ENCODE measurements around the gene GPER1. TPM values are rescaled to one million over a fixed set of nuclear protein-coding genes. Genes with fewer than 3 reads are reported as not detected.
"Not testable (repeated sequence)": the region's sequence is repeated elsewhere in the genome, so short reads cannot be mapped to it uniquely, and the experiment has no call there.

The GPER1 gene
- total RNA-seq, 1 donor from 2014 or later: 29.8 TPM

DNA sequence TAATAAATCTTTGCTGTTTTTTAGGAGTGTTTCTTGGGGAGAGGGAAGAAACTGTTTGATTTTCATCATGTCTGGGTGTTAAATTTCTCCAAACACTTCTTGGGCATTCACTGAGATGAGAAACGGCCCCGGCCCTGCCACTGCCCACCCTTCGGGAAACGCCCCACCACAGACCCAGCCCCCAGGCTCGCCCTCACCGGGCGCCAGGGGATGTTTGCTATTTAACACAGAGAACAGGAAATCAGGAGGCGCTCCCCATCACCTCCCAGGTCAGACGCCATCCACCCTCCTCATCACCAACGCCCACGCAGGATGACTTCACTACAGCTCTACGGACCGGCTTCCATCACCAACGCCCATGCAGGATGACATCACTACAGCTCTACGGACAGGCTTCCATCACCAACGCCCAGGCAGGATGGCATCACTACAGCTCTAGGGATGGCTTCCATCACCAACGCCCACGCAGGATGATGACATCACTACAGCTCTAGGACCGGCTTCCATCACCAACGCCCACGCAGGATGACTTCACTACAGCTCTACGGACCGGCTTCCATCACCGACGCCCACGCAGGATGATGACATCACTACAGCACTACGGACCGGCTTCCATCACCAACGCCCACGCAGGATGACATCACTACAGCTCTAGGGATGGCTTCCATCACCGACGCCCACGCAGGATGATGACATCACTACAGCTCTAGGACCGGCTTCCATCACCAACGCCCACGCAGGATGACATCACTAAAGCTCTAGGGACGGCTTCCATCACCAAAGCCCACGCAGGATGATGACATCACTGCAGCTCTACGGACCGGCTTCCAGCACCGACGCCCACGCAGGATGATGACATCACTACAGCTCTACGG lies 27.5 kb downstream of the GPER1 start:
- DNase-seq (ENCODE audit: low spot score): not testable (repeated sequence)

DNA sequence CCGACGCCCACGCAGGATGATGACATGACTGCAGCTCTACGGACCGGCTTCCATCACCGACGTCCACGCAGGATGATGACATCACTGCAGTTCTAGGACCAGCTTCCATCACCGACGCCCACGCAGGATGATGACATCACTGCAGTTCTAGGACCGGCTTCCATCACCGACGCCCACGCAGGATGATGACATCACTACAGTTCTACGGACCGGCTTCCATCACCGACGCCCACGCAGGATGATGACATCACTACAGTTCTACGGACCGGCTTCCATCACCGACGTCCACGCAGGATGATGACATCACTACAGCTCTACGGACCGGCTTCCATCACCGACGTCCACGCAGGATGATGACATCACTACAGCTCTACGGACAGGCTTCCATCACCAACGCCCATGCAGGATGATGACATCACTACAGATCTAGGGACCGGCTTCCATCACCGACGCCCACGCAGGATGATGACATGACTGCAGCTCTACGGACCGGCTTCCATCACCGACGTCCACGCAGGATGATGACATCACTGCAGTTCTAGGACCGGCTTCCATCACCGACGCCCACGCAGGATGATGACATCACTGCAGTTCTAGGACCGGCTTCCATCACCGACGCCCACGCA lies 28.6 kb downstream of the GPER1 start:
- not testable (repeated sequence) for ATAC-seq; DNase-seq (ENCODE audit: low spot score)

More for the DNA sequence above, 27.5 kb downstream of the GPER1 start:
- not testable (repeated sequence) for ATAC-seq

DNA sequence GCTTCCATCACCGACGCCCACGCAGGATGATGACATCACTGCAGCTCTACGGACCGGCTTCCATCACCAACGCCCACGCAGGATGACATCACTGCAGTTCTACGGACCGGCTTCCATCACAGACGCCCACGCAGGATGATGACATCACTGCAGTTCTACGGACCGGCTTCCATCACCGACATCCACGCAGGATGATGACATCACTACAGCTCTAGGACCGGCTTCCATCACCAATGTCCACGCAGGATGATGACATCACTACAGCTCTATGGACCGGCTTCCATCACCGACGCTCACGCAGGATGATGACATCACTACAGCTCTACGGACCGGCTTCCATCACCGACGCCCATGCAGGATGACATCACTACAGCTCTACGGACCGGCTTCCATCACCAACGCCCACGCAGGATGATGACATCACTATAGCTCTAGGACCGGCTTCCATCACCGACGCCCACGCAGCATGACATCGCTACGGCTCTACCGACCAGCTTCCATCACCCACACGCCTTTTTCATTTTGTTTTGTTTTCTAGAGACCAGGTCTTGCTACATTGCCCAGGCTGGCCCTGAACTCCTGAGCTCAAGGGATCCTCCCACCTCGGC lies 29.5 kb downstream of the GPER1 start:
- no peak for DNase-seq (ENCODE audit: low spot score)
- no peak for ATAC-seq

DNA sequence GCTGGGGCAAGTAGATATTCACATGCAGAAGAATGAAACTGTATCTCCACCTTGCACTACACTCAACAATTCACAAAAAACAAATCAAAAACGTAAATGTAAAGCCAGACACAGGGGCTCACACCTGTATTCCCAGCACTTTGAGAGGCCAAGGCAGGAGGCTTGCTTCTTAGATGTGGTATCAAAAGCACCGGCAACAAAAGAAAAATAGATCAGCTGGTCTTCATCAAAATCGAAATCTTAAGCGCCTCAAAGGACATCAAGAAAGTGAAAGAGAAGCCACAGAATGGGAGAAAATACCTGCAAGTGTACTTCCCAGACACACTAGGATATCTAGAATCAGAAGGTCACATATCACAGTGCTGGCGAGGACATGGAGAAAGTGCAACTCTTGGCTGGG lies 31.3 kb downstream of the GPER1 start:
- DNase-seq (ENCODE audit: low spot score) (no peak), ATAC-seq (no peak)

DNA sequence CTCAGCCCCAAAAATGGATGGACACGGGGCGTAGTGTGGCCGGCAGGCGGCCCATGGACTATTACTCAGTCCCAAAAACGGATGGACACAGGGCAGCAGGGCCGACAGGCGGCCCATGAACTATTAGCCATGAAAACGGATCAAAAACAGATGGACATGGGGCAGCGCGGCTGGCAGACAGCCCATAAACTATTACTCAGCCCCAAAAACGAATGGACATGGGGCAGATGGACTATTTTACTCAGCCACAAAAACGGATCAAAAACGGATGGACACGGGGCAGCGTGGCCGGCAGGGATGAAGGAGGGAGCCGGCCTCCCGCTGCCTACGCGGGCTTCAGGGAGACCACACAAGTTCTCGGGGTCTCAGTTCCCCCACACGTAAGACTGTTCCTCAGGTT lies 32.9 kb downstream of the GPER1 start:
- ATAC-seq (no peak), DNase-seq (ENCODE audit: low spot score) (no peak)

DNA sequence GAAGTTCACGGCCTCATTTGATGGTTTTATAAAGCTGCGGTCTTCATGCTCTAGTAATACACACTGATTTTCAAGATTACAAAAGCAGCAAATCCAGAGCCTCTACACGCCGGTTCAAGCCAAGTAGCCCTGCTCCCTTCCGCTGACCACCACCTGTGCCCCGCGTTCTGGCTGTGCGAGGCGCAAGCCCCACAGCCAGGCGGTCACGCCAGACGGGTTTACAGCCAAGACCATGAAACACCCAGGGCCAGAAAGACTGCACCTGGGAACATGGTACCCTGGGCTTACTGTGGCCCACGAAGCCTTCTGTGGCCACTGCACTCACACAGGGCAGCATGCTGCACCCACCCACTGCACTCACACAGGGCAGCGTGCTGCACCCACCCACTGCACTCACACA lies 33.6 kb downstream of the GPER1 start:
- DNase-seq (ENCODE audit: low spot score) (no peak), ATAC-seq (no peak)

DNA sequence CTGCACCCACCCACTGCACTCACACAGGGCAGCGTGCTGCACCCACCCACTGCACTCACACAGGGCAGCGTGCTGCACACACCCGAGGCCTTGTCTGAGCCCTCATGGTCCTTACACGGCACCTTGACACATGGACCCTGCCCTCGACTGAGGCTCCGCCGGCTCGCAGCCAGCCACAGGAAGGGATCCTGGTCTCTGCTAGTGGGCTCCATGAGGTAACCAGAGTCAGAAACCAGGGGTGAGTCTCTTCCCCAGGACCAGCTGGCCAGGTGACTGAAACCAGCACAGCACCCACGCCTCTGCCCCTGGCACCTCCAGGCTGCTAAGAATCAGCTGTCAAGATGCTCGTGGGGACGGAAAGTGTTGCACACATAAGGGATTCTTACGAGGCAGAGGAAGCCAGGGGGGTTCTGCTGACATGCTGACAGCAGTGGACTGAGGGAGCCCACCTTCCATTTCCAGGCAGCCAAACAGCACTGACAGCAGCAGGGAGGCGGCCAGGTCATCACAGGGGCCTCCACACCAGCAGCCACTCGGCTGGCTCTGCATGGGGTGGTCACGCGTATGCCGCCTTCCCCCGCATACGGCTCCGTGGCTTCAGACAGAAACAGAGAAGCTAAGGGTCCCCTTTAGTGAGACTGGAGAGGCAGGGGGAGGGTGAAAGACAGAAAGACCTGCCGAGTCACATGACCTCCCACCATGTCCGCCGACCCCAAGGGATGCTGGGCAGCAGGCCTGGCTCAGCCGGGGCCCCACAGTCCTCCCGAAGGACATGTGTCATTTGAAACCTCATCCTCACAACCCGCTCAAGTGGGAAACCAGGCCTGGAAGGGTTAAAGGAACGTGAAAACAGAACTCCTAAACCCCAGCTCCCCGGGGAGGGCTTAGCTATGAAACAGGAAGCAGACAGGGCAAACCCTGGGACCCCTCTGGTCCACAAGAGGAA lies 34.2 kb downstream of the GPER1 start:
- no peak for DNase-seq (ENCODE audit: low spot score)
- ATAC-seq: no peak

DNA sequence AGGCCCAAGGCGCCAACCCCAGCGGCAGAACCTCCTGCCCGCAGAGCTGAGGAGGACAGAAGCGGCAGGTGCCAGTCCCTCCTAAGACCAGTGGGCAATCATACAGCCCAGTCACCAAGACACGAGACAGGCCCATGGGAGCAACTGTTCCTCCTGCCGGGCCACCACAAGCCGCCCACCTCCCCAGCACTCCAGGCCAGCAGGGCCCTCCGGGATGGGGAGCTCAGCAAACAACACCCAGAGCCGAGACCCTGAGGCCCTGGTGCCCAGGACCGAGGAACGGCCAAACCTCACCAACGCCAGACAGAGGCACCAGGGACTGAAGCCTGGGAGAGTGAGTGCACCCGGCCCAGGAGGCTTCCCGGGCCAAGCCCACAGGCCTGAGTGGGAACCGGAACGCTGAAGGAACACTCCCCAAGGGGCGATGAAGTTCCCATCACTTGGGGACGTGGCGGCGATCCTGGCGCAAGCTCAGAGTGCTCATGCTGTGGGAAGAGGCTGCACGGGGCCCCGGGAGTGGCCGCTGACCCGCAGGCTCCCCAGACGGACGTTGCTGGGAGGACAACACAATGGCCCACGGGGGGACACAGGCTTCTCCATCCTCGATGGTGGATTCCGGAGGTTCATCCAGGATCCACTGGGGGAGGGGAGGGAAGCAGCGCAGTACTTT lies 35.1 kb downstream of the GPER1 start:
- DNase-seq (ENCODE audit: low spot score) (no peak), ATAC-seq (no peak)

DNA sequence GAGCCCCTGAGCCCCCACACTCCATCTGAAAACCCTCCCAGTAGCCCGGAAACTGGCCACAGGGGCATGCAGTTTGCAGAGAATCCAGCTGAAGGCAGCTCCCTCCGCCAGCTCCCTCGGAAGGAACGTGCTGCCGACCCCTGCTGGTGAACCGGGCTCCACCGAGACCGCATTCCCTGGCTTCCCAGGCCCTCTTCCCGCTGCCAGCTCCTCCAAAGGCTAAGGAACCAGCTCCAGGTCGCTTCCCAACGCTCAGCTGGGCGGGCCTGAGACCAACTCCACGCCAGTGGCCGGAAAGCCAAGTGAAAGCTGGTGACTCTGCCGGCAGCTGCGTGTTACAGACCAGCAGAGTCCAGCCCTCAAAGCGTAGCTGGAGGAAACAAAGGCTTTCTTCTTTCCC lies 35.8 kb downstream of the GPER1 start:
- ATAC-seq: peak; percentile 95

DNA sequence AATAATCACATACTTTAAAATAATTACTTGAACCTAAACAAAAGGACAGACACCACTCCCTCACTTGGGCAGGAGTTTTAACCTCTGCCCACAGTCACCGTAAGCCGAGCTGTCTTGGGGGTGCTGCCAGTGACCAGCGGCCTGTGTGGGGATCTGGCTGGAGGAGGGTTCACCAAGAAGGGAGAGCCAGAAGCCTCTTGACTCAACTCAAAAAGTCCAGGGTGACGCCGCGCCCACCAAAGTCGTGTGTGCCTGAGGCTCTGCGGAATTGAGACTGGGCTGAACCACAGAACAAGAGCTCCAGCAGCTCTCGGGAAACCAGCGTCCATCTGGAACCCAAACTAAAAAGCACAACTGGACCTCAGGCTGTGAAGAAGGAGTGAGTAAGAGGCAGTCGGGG lies 36.3 kb downstream of the GPER1 start:
- ATAC-seq (peak; percentile 6), DNase-seq (ENCODE audit: low spot score) (no peak)

More for the DNA sequence above, 35.8 kb downstream of the GPER1 start:
- peak; percentile 72 for DNase-seq (ENCODE audit: low spot score)

DNA sequence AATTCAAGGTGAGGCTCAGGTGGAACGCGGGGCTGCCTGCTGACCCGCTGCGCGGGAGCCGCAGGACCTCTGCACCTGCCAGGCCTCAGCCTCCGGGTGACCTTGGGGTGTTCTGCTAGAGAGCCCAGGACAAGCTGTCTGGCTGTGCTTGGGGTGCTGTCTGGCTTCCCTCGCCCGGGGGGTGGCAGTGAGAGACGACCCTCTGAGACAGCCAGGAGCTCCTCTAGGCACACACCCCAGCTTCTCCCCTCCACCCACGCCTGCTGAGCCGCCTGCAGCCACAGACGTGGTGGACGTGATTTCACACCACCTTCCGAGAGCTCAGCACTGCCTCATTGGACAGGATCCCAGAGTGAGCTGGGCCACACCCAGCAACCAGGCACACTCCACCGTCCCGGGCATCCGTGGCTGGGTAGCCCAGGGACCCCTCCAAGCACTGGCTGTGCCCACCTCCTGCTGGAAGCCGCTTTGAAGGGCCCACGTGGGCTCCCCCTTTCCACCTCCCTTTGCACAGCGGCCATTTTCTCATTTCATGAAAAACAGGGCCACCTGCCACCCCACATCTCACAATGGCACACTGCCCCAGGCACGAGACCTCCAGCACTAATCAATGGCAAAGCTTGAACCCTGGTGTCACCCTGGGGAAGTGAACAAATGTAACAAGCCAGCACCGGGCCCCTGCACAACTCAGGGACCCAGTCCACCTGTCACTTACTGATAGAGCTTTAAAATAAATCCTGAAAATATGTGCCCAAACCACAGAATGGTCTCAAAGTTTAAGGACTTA lies 37.1 kb downstream of the GPER1 start:
- peak; percentile 69 for ATAC-seq
- no peak for DNase-seq (ENCODE audit: low spot score)

DNA sequence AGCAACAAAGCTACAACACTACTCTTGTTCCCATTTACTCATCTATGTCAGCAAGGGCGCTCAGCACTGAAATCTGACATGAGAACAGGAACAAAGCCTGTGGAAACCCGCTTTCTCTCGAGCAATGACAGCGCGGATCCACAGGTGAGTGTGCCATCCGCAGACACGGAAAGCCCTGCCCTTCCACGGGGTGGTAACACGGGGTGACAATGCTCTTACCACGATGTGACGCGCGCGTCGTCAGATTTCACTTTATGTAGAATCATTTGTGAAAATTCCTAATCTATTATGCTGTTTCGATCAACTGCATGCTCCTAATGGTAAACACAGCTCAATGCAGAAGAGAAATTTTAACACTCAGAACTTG lies 37.7 kb downstream of the GPER1 start:
- ATAC-seq: no peak
- no peak for DNase-seq (ENCODE audit: low spot score)

DNA sequence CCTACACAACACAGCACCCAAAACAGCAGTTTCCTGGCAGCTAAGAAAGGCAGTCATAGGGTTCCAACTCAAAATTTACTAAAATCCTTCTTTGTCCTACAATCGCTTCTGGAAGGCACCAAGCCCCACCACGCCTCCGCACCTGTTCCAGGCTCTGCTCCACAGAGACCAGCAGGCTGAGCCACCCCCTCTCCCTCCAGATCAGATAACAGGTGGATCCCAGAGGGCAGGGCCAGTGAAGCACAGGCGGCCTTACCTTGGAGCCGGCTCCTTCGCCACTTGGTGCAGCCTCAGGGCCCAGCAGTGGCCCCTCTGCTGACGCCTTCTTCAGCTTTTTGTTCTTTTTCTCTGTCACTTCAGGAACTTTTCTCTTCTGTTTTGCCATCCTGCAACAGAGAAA lies 39.1 kb downstream of the GPER1 start:
- ATAC-seq (no peak), DNase-seq (ENCODE audit: low spot score) (no peak)

DNA sequence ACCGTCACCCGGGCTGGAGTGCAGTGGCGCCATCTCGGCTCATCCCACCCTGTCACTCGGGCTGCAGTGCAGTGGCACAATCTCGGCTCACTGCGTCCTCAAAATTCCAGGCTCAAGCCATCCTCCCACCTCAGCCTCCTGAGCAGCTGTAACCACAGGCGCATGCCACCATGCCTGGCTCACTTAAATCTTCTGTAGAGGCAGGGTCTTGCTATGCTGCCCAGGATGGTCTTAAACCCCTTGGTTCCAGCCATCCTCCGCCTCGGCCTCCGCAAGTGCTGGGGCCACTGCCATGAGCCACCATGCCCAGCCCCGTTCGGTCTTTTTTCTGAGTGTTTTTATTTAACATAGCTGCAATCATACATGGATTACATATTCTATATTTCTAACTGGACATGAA lies 41.5 kb downstream of the GPER1 start:
- ATAC-seq (no peak), DNase-seq (ENCODE audit: low spot score) (no peak)

DNA sequence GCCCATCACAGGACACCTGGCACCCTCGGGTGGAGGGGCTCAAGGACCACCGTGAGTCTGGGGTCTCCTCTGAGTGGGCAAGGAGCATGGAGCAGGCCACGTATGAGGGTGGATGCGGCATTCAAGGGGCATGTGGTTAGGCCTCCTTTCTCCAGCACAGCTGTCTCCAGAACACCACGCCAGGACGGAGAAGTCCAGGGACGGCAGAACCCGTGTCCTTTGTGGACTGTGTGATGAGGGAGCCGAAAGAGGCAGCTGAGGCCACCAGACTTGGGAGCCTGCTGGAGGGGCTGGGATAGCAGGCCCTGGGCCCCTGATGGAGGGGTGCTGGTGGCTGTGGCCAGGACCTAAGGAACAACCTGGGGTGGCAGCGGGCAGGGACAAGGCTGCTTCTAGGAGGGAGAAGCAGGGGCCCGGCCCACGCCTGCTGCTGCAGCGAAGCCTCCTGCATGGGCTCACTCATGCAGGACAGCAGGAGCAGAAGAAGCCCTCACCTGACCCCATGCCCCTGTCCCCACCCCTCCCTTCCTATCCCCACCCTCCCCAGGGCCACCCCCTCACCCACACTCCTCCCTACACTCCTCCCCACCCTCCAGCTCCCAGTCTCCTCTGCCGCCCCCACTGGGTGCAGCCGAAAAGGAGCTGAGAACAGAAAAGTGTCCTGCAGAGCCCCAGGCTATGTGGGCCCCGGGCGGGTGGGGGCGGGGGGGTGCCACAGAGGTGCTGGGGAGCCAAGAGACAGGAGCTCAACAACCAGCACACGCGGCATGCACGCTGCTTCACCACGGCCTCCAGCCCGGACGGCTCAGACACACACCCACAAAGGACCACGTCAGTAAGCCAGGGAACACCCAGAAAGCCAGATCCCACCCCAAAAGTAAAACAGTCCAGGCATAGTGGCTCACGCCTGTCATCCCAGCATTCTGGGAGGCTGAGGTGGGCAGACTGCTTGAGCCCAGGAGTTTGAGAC lies 42.4 kb downstream of the GPER1 start:
- no peak for ATAC-seq
- no peak for DNase-seq (ENCODE audit: low spot score)

DNA sequence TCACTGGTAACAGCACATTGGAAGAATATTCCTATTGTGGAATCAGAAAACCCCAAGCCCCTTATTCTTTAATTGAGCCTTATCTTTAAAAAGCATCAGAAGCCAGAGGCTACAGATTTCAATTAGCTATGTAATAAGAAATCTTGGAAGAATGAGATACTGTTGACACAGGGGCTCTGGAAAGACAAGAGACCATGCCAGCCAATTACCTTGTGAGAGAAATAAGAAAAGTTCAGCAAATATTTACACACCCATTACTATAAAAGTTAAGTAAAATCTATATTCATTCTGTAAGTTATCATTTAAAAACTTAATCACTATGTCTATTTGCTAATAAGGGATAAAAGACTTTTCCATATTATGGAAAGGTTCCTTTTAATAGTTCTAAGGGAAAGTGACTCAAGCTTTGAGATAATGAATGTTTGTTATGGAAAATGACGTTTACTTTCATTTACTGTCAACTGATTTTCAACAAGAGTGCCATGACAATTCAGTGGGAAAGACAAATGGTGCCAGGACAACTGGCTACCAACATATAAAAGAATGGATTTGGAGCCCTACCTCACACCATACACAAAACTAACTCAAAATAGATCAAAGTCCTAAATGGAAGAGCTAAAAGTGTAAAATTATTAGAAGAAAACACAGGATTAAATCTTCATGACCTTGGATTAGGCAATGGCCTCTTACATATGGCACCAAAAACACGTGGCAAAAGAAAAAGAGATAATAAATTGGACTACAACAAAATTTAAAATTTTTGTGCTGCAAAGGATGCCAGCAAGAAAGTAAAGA lies 43.8 kb downstream of the GPER1 start:
- DNase-seq (ENCODE audit: low spot score) (no peak), ATAC-seq (no peak)

DNA sequence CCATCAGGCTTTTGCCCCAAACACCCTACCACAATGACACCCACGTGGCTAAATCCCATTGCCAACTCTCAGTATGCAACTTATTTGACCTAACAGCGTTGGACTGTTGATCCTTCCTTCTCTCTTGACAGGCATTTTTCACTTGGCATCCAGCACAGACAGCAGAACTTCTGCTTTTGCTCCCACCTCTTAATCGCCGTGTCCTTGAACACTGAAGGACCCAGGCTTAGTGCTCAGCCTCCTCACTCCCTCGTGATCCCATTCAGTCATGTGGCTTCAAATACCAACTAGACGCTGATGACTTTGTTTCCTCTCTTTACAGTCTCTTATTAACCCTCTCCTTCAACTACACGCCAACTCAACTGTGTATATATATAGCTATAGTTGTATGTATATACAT lies 47.0 kb downstream of the GPER1 start:
- no peak for DNase-seq (ENCODE audit: low spot score)
- no peak for ATAC-seq

Measured in left lobe of liver (tissue), 2 donors.